K562 (cell line): Measurements from ENCODE around the gene BCAR3. TPM values are rescaled to one million over a fixed set of nuclear protein-coding genes. Genes with fewer than 3 reads are reported as not detected.

ENCODE experiments used
- ATF6 ChIP-seq: sonication (generic); formaldehyde crosslinking; IDR thresholded peaks from 2 replicates; pipeline ENCODE4 v1.4.0; 2020; ENCODE audit warnings: mild to moderate bottlenecking, missing genetic modification reagents
- CEBPZ ChIP-seq: fragments of 150-350 bp; IDR thresholded peaks from 2 replicates; pipeline ENCODE4 v1.6.1; 2014; ENCODE audit warnings: low read depth, mild to moderate bottlenecking, low read length, borderline replicate concordance
- MXI1 ChIP-seq: IDR thresholded peaks from 2 replicates; pipeline ENCODE4 v1.6.1; 2011; ENCODE audit warnings: low read depth, mild to moderate bottlenecking, improper control_type of control experiment, low read length
- POU5F1 ChIP-seq: fragments of 150-350 bp; IDR thresholded peaks from 2 replicates; pipeline ENCODE4 v1.6.1; 2014; ENCODE audit warnings: borderline replicate concordance, low read length, low read depth, mild to moderate bottlenecking; ENCODE audit not compliant: partially characterized antibody
- U2AF2 ChIP-seq: fragments of 200-400 bp; formaldehyde crosslinking; optimal IDR thresholded peaks from 2 replicates; pipeline ENCODE3; 2017; ENCODE audit warnings: low read depth, mild to moderate bottlenecking, low read length
- ZNF444 ChIP-seq: fragments of 250-450 bp; sonication (Bioruptor Pico); IDR thresholded peaks from 2 replicates; pipeline ENCODE4 v1.4.0; 2020; ENCODE audit warnings: mild to moderate bottlenecking, moderate library complexity
- ZNF449 ChIP-seq: fragments of 250-450 bp; sonication (Bioruptor Pico); IDR thresholded peaks from 2 replicates; pipeline ENCODE4 v1.8.0; 2022; ENCODE audit warnings: moderate library complexity, mild to moderate bottlenecking, inconsistent platforms
- polyA plus RNA-seq, 8 experiments: library from polyadenylated mRNA; depleted of rRNA in 4 of 8; stranded (reverse) in 5 of 8; unstranded in 3 of 8; fragments of >200 nt; fragmentation: Nextera tagmentation in 2 of 8; fragmentation: Illumina TruSeq in 1 of 8; extraction: Ambion mirVana in 2 of 8; extraction: Trizol in 1 of 8; gene quantifications; 2 replicates each; pipeline versions ENCODE4 v1.2.1 to v1.2.3, GENCODE V29; 2011 to 2014; ENCODE audit warnings: inconsistent platforms in 1 of 8, missing spikeins in 1 of 8
- total RNA-seq, 7 experiments: library from RNA; depleted of rRNA in 6 of 7; stranded (reverse); fragments of >200 nt in 6 of 7; fragmentation: Illumina TruSeq in 2 of 7; extraction: Trizol in 2 of 7; gene quantifications; 2 replicates each; pipeline versions ENCODE4 v1.2.1 to v1.2.3, GENCODE V29; 2011 to 2021; ENCODE audit warnings: low replicate concordance in 1 of 7

The BCAR3 gene
- total and polyA plus RNA-seq, 9 of the 15 experiments (the other 6 are each of a cell fraction or from before 2014, with no cell fraction given), result 1.8 to 6.3 (median 3.8) TPM

GRCh38 chr1:93571623-93572310, 109.9 kb downstream of the BCAR3 start (continued):
- TF ChIP-seq POU5F1, result no peak
- TF ChIP-seq CEBPZ, result no peak
- TF ChIP-seq ZNF444 (CRISPR knock-in tag), result no peak
- no peak for TF ChIP-seq MXI1
- no peak for TF ChIP-seq U2AF2
- no peak for TF ChIP-seq ATF6 (CRISPR knock-in tag)
- TF ChIP-seq ZNF449 (CRISPR knock-in tag), result no peak
